ENCODE measurements around the gene KCNC2. TPM values are rescaled to one million over a fixed set of nuclear protein-coding genes. Genes with fewer than 3 reads are reported as not detected.

Gene KCNC2
- total and polyA plus RNA-seq, 2 donors (not counting 3 experiments of a cell fraction or from before 2014, with no cell fraction given) = not detected

GRCh38 chr12:75020068-75020557, 189.5 kb downstream of the KCNC2 start:
- CTCF ChIA-PET = no interaction called here
- H3K4me2 ChIP-seq (ENCODE audit: insufficient read depth, low read length) = no peak overlapping the region
- intact Hi-C loops (cut with micrococcal nuclease) (no loop called here), dilution Hi-C loops (cut with MboI; ENCODE audit: extremely low pct_ligation_motif_present, low sequenced_read_pairs) (no loop called here)
- H2AFZ ChIP-seq (ENCODE audit: low read depth, low read length) = no peak overlapping the region
- H3K4me1 ChIP-seq (ENCODE audit: control insufficient read depth, extremely low read depth, insufficient read depth, low read length) = no peaks in the 10 kb centered on the region
- H3K27ac ChIP-seq (ENCODE audit: insufficient read depth, low read depth, low read length) = no peak overlapping the region
- H3K4me3 ChIP-seq (replicated peaks in 1 of 3; ENCODE audit: insufficient read depth in 1 of 3, low read depth in 1 of 3, low read length in 3 of 3) = no peak overlapping the region
- H3K79me2 ChIP-seq (ENCODE audit: control insufficient read depth, insufficient read depth, low read length) = no peaks in the 10 kb centered on the region
- FAIRE-seq (no peak), DNase-seq (ENCODE audit: low read depth, low spot score) (no peak)
- H3K9ac ChIP-seq (replicated peaks; ENCODE audit: extremely low read depth, insufficient read depth, low read length) = no peak overlapping the region
- H3K9me3 ChIP-seq (replicated peaks; ENCODE audit: control insufficient read depth, insufficient read depth, low read length) = peaks cover 2% of the 10 kb centered on the region
- H3K9me1 ChIP-seq (replicated peaks; ENCODE audit: control insufficient read depth, extremely low read depth, insufficient read depth, low read length) = no peaks in the 10 kb centered on the region
- H3K36me3 ChIP-seq (ENCODE audit: control insufficient read depth in 2 of 2, extremely low read depth in 1 of 2, insufficient read depth in 2 of 2, low read length in 2 of 2) = no peaks in the 10 kb centered on the region
- POLR2A ChIA-PET = no interaction called here
- BruUV-seq (replicated peaks) = no TSS peak
- no peaks in the 10 kb centered on the region for H4K20me1 ChIP-seq (replicated peaks; ENCODE audit: control insufficient read depth, extremely low read depth, insufficient read depth, low read length)
- no peaks in the 10 kb centered on the region for H3K27me3 ChIP-seq (ENCODE audit: control insufficient read depth in 2 of 2, insufficient read depth in 2 of 2, low read length in 2 of 2)
- TF ChIP-seq POLR2A (IDR thresholded peaks at IDR 0.05; ENCODE audit: low read depth, low read length) (no peak), JUN (IDR thresholded peaks at IDR 0.05; ENCODE audit: borderline replicate concordance, insufficient read depth, insufficient read length, low read depth) (no peak), FOS (IDR thresholded peaks at IDR 0.05; ENCODE audit: borderline replicate concordance, insufficient read depth, low read length) (no peak), MAX (IDR thresholded peaks at IDR 0.05; ENCODE audit: insufficient read depth, insufficient read length) (no peak), CTCF (IDR thresholded peaks at IDR 0.05; ENCODE audit: extremely low read depth in 1 of 2, insufficient read depth in 1 of 2, low read depth in 1 of 2, low read length in 2 of 2) (no peak), MYC (IDR thresholded peaks at IDR 0.05; ENCODE audit: low read depth, low read length) (no peak), POLR2AphosphoS5 (IDR thresholded peaks at IDR 0.05; ENCODE audit: insufficient read depth, low read depth, low read length) (no peak)

Measured in endothelial cell of umbilical vein (primary cell).